Muscle of arm (tissue), 12 donors: ENCODE data around the gene ZFYVE28. TPM values are rescaled to one million over a fixed set of nuclear protein-coding genes. Genes with fewer than 3 reads are reported as not detected.

ENCODE experiments used
- DNase-seq: peaks from one replicate; pipeline ENCODE4 v3.0.0-alpha.2; 2013
- polyA plus RNA-seq, 12 donors: library from polyadenylated mRNA; unstranded; fragments of 120-200 nt; gene quantifications; one replicate each; pipeline ENCODE4 v1.2.1, GENCODE V29; 2013; ENCODE audit not compliant: insufficient read length in 12 of 12

ZFYVE28 gene
- polyA plus RNA-seq, 12 donors, result 0.89 to 5.0 (median 2.1) TPM; not detected in 2

- no peak for DNase-seq
These were observed 10.2 kb upstream of the ZFYVE28 start for GRCh38 chr4:2428496-2429213.

- no peak for DNase-seq
These were observed 9.2 kb upstream of the ZFYVE28 start for GRCh38 chr4:2427383-2428334.

GRCh38 chr4:2426711-2427275 lies 8.3 kb upstream of the ZFYVE28 start:
- no peak for DNase-seq

- no peak for DNase-seq
These were observed 7.6 kb upstream of the ZFYVE28 start for GRCh38 chr4:2426069-2426397.

- DNase-seq, result no peak
These were observed 7.1 kb upstream of the ZFYVE28 start for GRCh38 chr4:2425386-2426068.

GRCh38 chr4:2424581-2424980 lies 6.1 kb upstream of the ZFYVE28 start:
- no peak for DNase-seq

GRCh38 chr4:2423695-2424094 lies 5.2 kb upstream of the ZFYVE28 start:
- DNase-seq, result no peak

GRCh38 chr4:2423066-2423465 lies 4.6 kb upstream of the ZFYVE28 start:
- DNase-seq, result no peak

- DNase-seq, result no peak
These were observed 3.5 kb upstream of the ZFYVE28 start for GRCh38 chr4:2421928-2422327.

GRCh38 chr4:2419814-2420213 lies 1.4 kb upstream of the ZFYVE28 start:
- DNase-seq, result no peak

- DNase-seq, result peak; percentile 91
These were observed 466 bp upstream of the ZFYVE28 start, which contains the start of gene CFAP99 for GRCh38 chr4:2418650-2419571. Gene CFAP99, plus strand, starts transcription at chr4:2418955.

- DNase-seq, result no peak
These were observed 1.1 kb downstream of the ZFYVE28 start for GRCh38 chr4:2417226-2417764.

- no peak for DNase-seq
These were observed 1.8 kb downstream of the ZFYVE28 start for GRCh38 chr4:2416564-2417225.

GRCh38 chr4:2415881-2416563 lies 2.4 kb downstream of the ZFYVE28 start:
- no peak for DNase-seq

- no peak for DNase-seq
These were observed 3.2 kb downstream of the ZFYVE28 start for GRCh38 chr4:2415213-2415612.

- DNase-seq, result no peak
These were observed 4.4 kb downstream of the ZFYVE28 start for GRCh38 chr4:2413821-2414610.

GRCh38 chr4:2412885-2413716 lies 5.3 kb downstream of the ZFYVE28 start:
- DNase-seq, result no peak

GRCh38 chr4:2412534-2412884 lies 5.9 kb downstream of the ZFYVE28 start:
- no peak for DNase-seq
